ENCODE results near the gene ZNF784. TPM values are rescaled to one million over a fixed set of nuclear protein-coding genes. Genes with fewer than 3 reads are reported as not detected.

The ZNF784 gene
- total RNA-seq, 1 donor from 2014 or later = 9.6 TPM

DNA sequence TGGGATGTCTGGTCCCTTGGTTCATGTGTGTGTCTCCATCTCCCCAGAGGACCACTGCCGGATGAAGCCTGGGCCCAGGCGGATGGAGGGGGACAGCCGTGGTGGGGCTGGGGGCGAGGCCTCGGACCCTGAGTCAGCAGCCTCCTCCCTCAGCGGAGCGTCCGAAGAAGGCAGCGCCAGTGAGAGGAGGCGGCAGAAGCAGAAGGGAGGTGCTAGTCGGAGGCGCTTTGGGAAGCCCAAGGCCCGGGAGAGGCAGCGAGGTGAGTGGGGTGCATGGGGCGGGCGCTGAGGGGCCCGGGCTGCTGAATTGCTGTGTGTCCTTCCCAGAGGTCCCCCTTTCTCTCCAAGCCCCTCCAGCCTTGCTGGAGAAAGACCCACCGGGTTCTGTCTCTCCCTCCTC, 26.9 kb upstream of the ZNF784 start:
- H3K27me3 Mint-ChIP-seq = no peaks in the 10 kb centered on the region
- peaks cover 7% of the 10 kb centered on the region for H3K36me3 Mint-ChIP-seq
- peak; percentile 64 for DNase-seq (ENCODE audit: extremely low spot score, unreplicated experiment)
- H3K9me3 Mint-ChIP-seq = no peaks in the 10 kb centered on the region
- peak overlapping the region; percentile 58 for H3K27ac Mint-ChIP-seq
- H3K4me3 Mint-ChIP-seq = peak overlapping the region; percentile 9
- peaks cover 15% of the 10 kb centered on the region for H3K4me1 Mint-ChIP-seq (ENCODE audit: unreplicated experiment)
- TF ChIP-seq, protein P1, sequence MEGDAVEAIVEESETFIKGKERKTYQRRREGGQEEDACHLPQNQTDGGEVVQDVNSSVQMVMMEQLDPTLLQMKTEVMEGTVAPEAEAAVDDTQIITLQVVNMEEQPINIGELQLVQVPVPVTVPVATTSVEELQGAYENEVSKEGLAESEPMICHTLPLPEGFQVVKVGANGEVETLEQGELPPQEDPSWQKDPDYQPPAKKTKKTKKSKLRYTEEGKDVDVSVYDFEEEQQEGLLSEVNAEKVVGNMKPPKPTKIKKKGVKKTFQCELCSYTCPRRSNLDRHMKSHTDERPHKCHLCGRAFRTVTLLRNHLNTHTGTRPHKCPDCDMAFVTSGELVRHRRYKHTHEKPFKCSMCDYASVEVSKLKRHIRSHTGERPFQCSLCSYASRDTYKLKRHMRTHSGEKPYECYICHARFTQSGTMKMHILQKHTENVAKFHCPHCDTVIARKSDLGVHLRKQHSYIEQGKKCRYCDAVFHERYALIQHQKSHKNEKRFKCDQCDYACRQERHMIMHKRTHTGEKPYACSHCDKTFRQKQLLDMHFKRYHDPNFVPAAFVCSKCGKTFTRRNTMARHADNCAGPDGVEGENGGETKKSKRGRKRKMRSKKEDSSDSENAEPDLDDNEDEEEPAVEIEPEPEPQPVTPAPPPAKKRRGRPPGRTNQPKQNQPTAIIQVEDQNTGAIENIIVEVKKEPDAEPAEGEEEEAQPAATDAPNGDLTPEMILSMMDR (conservative IDR thresholded peaks at IDR 0.05) = no peak

DNA sequence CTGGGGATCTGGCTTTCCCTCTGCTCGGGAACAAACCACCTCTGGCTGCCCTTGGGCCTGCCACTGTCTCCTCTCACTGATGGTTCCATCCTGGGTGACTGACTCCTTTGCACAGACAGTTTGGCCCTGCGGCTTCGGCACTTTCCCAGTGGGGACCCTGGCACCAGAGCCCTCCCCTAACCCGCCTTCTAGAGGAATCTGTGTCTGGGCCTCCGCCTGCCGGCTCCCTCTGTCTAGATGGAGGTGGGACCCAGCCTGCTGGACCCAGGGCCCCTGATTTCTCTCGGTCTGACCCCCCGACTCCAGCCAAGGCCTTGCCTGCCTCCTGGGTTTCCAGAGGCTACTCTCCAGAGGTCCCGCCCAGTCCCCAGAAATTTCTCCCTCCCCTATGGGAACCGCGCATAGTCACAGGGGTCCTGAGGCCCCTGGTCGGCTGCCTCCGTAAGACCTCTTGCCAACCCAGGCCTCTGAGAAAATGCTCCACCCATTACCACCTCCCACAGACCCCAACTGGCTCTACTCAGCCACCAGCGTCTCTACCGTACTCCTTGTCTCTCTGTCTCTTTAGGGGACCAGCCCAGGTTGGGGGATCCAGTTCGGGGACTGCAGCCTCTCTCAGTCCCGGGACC, 26.4 kb upstream of the ZNF784 start:
- Mint-ChIP-seq H3K36me3 (peaks cover 2% of the 10 kb centered on the region), H3K9me3 (no peaks in the 10 kb centered on the region), H3K4me1 (ENCODE audit: unreplicated experiment) (peaks cover 10% of the 10 kb centered on the region), H3K27me3 (no peaks in the 10 kb centered on the region), H3K4me3 (peak overlapping the region; percentile 76), H3K27ac (peak overlapping the region; percentile 58)
- DNase-seq (ENCODE audit: extremely low spot score, unreplicated experiment) = peak; percentile 61
- TF ChIP-seq, protein P1 (conservative IDR thresholded peaks at IDR 0.05) = no peak

DNA sequence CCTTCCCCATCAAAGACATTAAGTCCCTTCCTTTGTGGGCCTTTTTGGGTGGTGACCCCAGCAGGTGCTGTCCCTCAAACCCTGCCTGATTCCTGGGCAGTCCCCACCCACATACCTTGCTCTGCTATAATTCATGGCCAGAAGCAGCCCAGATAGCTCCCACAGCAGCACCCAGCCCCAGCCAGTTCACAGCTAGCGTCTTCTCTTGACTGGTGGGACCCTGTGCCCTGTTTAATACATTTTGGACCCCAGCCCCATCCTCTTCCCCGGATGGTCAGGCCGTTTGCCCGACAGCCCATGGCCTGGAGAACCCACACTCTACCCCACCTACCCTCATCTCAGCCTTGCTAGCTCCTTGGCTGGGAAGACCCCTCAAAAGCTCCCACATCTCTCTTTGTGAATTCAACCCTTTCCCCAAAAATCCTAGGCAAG, 25.8 kb upstream of the ZNF784 start:
- DNase-seq (ENCODE audit: extremely low spot score, unreplicated experiment) = no peak
- TF ChIP-seq, protein P1 (conservative IDR thresholded peaks at IDR 0.05) = no peak
- Mint-ChIP-seq H3K27ac (peak overlapping the region; percentile 58), H3K27me3 (no peaks in the 10 kb centered on the region), H3K9me3 (no peaks in the 10 kb centered on the region), H3K4me1 (ENCODE audit: unreplicated experiment) (peaks cover 10% of the 10 kb centered on the region), H3K4me3 (peak overlapping the region; percentile 76), H3K36me3 (no peaks in the 10 kb centered on the region)

DNA sequence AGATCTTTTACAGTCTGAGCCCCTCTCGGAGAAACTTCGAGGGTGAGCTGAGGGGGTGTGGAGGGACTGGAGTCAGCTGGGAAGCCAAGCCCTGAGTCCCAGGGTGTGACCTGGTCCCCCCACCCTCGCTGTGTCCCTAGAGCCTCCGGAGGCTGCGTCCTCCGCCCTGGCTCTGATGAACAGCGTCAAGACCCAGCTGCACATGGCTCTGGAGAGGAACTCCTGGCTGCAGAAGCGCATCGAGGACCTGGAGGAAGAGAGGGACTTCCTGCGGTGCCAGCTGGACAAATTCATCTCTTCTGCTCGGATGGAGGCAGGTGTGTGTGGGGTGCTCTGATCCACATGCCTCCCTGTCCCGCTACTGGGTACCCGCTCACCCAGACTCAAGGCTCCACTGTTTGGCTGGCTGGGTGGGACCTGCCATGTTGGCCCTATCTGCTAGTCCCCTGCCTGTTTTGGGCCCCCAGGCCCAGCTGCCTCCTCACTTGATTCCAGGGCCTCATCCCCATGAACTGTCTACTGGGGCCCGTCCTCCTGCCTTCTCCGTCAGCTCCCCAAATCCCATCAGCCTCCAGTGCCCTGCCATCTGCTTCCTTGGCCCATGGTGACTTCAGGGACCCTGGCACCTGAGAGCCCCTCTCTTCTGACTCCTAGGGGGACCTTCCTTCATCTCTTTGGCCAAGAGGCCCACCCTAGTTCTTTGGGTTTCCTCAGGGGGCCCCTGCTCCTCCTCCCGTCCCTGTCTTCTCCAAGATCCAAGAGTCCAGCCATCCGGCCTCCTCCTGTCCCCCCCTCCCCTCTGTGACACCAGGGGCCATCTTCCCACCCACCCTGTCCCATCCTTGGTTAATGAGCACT, 25.1 kb upstream of the ZNF784 start:
- Mint-ChIP-seq H3K4me3 (peak overlapping the region; percentile 86), H3K4me1 (ENCODE audit: unreplicated experiment) (peaks cover 10% of the 10 kb centered on the region), H3K36me3 (no peaks in the 10 kb centered on the region), H3K9me3 (no peaks in the 10 kb centered on the region), H3K27me3 (no peaks in the 10 kb centered on the region), H3K27ac (peak overlapping the region; percentile 67)
- TF ChIP-seq, protein P1 (conservative IDR thresholded peaks at IDR 0.05) = no peak
- no peak for DNase-seq (ENCODE audit: extremely low spot score, unreplicated experiment)

DNA sequence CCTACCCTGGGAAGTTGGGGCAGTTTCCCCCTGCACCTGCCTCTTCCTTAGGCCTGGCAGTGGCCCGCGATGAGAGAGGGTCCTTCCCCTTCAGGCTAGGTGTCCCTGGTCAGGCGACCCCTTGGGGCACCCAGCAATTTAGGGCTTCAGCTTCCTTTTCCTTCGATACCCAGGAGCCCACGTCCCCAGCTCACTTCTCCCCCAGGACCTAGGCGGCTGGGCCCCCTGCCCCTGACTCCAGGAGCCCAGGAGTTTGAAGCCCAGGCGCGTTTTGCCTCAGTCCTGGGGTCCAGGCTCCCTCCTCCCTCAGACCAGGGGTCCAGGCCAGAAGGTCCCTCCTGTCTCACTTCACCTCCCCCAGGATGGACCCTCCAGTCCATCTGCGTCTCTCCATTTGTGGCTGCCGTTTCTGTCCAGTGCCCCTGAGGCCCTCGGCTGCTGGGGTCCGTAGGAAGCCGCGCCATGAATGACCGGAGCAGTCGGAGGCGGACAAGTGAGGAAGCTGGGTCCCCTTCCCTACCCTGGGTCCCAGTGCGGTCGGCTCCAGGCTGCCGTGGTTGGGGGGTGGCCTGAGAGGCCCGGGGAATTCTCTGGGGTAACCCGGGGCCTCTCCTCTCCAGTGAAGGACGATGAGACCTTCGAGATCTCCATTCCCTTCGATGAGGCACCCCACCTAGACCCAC, 24.4 kb upstream of the ZNF784 start:
- Mint-ChIP-seq H3K36me3 (no peaks in the 10 kb centered on the region), H3K4me1 (ENCODE audit: unreplicated experiment) (peaks cover 10% of the 10 kb centered on the region), H3K4me3 (peak overlapping the region; percentile 86), H3K9me3 (no peaks in the 10 kb centered on the region), H3K27ac (peak overlapping the region; percentile 43), H3K27me3 (no peaks in the 10 kb centered on the region)
- no peak for DNase-seq (ENCODE audit: extremely low spot score, unreplicated experiment)
- TF ChIP-seq, protein P1 (conservative IDR thresholded peaks at IDR 0.05) = no peak

Data from type B pancreatic cell (in vitro differentiated cells).